ENCODE results near the gene DST. TPM values are rescaled to one million over a fixed set of nuclear protein-coding genes. Genes with fewer than 3 reads are reported as not detected.

The DST gene
- total RNA-seq, 4 donors from 2014 or later: 410 to 588 (median 521) TPM

DNA sequence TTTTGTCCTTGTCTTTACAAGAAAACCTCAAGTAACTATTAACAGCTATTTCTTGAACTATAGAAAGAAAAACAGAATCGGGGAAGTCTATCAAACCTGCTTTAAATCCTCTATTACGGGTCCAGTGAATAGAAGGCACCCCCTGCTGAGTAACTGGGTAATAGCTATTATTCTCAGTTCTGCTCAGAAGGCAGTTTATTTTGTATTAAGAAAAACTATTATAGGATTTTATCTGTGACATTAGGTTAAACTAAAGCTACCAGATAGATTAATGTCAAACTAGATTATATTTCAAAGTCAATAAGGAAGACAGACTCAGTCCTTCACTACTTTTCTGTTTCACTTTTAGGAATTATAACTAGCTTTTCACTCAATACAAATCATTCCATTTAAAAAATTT, 93.7 kb downstream of the DST start:
- H3K36me3 ChIP-seq: peaks cover 0 to 14% (median 3%) of the 10 kb centered on the region in 4 donors
- H3K9me3 ChIP-seq: no peaks in the 10 kb centered on the region
- H3K27ac ChIP-seq (replicated peaks in 1 of 4): peak overlapping the region; percentile 24 to 94 (median 68)
- no peaks in the 10 kb centered on the region for H3K27me3 ChIP-seq
- intact Hi-C loops (cut with DNase I): no loop called here
- WGBS: 19% methylated on average over 2 of the region's 2 CpGs
- H3K4me1 ChIP-seq: peaks cover 45 to 88% (median 81%) of the 10 kb centered on the region in 4 donors
- peak overlapping the region in 1 of 4 donors; percentile 18 for H3K4me3 ChIP-seq
- TF ChIP-seq EP300 (IDR thresholded peaks at IDR 0.05) (no peak), POLR2AphosphoS5 (IDR thresholded peaks at IDR 0.05) (no peak), POLR2A (IDR thresholded peaks at IDR 0.05; ENCODE audit: low read depth) (no peak)
- TF ChIP-seq, protein P1, sequence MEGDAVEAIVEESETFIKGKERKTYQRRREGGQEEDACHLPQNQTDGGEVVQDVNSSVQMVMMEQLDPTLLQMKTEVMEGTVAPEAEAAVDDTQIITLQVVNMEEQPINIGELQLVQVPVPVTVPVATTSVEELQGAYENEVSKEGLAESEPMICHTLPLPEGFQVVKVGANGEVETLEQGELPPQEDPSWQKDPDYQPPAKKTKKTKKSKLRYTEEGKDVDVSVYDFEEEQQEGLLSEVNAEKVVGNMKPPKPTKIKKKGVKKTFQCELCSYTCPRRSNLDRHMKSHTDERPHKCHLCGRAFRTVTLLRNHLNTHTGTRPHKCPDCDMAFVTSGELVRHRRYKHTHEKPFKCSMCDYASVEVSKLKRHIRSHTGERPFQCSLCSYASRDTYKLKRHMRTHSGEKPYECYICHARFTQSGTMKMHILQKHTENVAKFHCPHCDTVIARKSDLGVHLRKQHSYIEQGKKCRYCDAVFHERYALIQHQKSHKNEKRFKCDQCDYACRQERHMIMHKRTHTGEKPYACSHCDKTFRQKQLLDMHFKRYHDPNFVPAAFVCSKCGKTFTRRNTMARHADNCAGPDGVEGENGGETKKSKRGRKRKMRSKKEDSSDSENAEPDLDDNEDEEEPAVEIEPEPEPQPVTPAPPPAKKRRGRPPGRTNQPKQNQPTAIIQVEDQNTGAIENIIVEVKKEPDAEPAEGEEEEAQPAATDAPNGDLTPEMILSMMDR (IDR thresholded peaks at IDR 0.05): peak; percentile 54 to 64 (median 61)
- no peak for DNase-seq (ENCODE audit: extremely low spot score)

DNA sequence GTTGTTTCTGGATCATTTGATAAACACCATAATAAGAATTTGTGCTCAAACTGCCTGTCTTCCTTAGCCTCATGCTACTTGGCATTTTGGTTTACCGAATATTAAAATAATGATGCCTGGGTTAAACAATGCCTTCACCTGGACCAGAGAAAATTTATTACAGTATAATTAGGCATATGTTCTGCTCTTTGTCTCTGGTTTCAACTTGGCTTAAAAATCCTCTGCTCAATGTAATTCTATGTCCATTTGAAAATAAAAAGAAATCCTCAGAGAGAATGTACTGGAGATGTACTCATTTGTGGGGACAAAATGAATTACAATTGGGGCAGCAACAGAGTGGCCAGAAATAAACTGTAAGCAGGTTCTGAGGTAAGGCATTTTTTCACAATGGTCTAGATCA, 95.0 kb downstream of the DST start:
- no peaks in the 10 kb centered on the region for H3K27me3 ChIP-seq
- H3K4me3 ChIP-seq: no peak overlapping the region
- H3K36me3 ChIP-seq: peaks cover 0 to 5% (median 2%) of the 10 kb centered on the region in 4 donors
- H3K9me3 ChIP-seq: no peaks in the 10 kb centered on the region
- WGBS: 68% methylated on average over 1 of the region's 1 CpG
- intact Hi-C loops (cut with DNase I): no loop called here
- TF ChIP-seq POLR2AphosphoS5 (IDR thresholded peaks at IDR 0.05) (no peak), POLR2A (IDR thresholded peaks at IDR 0.05; ENCODE audit: low read depth) (no peak), EP300 (IDR thresholded peaks at IDR 0.05) (no peak)
- TF ChIP-seq, protein P1 (IDR thresholded peaks at IDR 0.05): no peak
- DNase-seq (ENCODE audit: extremely low spot score): no peak
- peak overlapping the region; percentile 24 to 94 (median 68) for H3K27ac ChIP-seq (replicated peaks in 1 of 4)
- H3K4me1 ChIP-seq: peaks cover 51 to 92% (median 84%) of the 10 kb centered on the region in 4 donors

GRCh38 chr6:56542364-56543331, 100.0 kb downstream of the DST start:
- Histone ChIP-seq H3K27me3 (no peaks in the 10 kb centered on the region), H3K4me3 (peak overlapping the region; percentile 61 to 78 (median 68)), H3K36me3 (no peaks in the 10 kb centered on the region), H3K9me3 (no peaks in the 10 kb centered on the region), H3K27ac (replicated peaks in 1 of 4) (peak overlapping the region; percentile 91 to 97 (median 92)), H3K4me1 (peaks cover 33 to 68% (median 52%) of the 10 kb centered on the region in 4 donors)
- intact Hi-C loops (cut with DNase I): loop anchor here (5.0 kb wide), 1 partner anchor 50 kb away; no protein-coding TSS in a partner anchor
- TF ChIP-seq, protein P1 (IDR thresholded peaks at IDR 0.05): peak; percentile 44 to 66 (median 54)
- TF ChIP-seq POLR2A (IDR thresholded peaks at IDR 0.05; ENCODE audit: low read depth) (peak; percentile 66), EP300 (IDR thresholded peaks at IDR 0.05) (no peak), POLR2AphosphoS5 (IDR thresholded peaks at IDR 0.05) (peak; percentile 98 to 99)
- under 1% methylated on average over 40 of the region's 50 CpGs for WGBS
- peak; percentile 98 for DNase-seq (ENCODE audit: extremely low spot score)

GRCh38 chr6:56541741-56542360, 100.8 kb downstream of the DST start:
- Histone ChIP-seq H3K27me3 (no peaks in the 10 kb centered on the region), H3K27ac (replicated peaks in 1 of 4) (peak overlapping the region; percentile 91 to 97 (median 92)), H3K4me1 (peaks cover 36 to 68% (median 52%) of the 10 kb centered on the region in 4 donors), H3K9me3 (no peaks in the 10 kb centered on the region), H3K4me3 (peak overlapping the region; percentile 61 to 78 (median 68)), H3K36me3 (no peaks in the 10 kb centered on the region)
- intact Hi-C loops (cut with DNase I): loop anchor here (2.0 to 5.0 kb wide), 2 partner anchors 50 to 167 kb away; no protein-coding TSS in a partner anchor
- TF ChIP-seq POLR2AphosphoS5 (IDR thresholded peaks at IDR 0.05) (no peak), POLR2A (IDR thresholded peaks at IDR 0.05; ENCODE audit: low read depth) (no peak)
- TF ChIP-seq, protein P1 (IDR thresholded peaks at IDR 0.05): no peak
- whole genome bisulfite sequencing: 2% methylated on average over 3 of the region's 3 CpGs
- no peak for DNase-seq (ENCODE audit: extremely low spot score)

Data from esophagus muscularis mucosa (tissue), 4 donors.